GM18498 (cell line): ENCODE measurements around the gene MARF1.
"Not testable (repeated sequence)": the region's sequence is repeated elsewhere in the genome, so short reads cannot be mapped to it uniquely, and the experiment has no call there.

Source experiments
- ATAC-seq: cut with Tn5 transposase; IDR thresholded peaks from one replicate; pipeline ENCODE4 v1.9.1; 2021; ENCODE audit warnings: mild to moderate bottlenecking, moderate library complexity; ENCODE audit not compliant: unreplicated experiment

MARF1 gene

GRCh38 chr16:15654591-15654990 lies 11.6 kb upstream of the MARF1 start:
- no peak for ATAC-seq

GRCh38 chr16:15653227-15653626 lies 10.3 kb upstream of the MARF1 start:
- ATAC-seq, result no peak

GRCh38 chr16:15652293-15653001 lies 9.5 kb upstream of the MARF1 start:
- ATAC-seq, result no peak

- peak; percentile 30 for ATAC-seq
Observed at GRCh38 chr16:15650698-15651171, 7.8 kb upstream of the MARF1 start.

GRCh38 chr16:15650019-15650697 lies 7.2 kb upstream of the MARF1 start, which contains the start of gene NDE1:
TSS of gene NDE1 (plus strand) at chr16:15650245. CDS start at chr16:15664779, 14,534 bp downstream.
- peak; percentile 87 for ATAC-seq

GRCh38 chr16:15649727-15650018 lies 6.7 kb upstream of the MARF1 start:
- no peak for ATAC-seq

- ATAC-seq, result not testable (repeated sequence)
Observed at GRCh38 chr16:15649311-15649710, 6.4 kb upstream of the MARF1 start.

- ATAC-seq, result no peak
Observed at GRCh38 chr16:15648135-15648730, 5.3 kb upstream of the MARF1 start.

- ATAC-seq, result no peak
Observed at GRCh38 chr16:15647294-15648014, 4.5 kb upstream of the MARF1 start.

GRCh38 chr16:15646557-15647293 lies 3.8 kb upstream of the MARF1 start:
- ATAC-seq, result not testable (repeated sequence)

GRCh38 chr16:15644962-15645465 lies 2.1 kb upstream of the MARF1 start:
- not testable (repeated sequence) for ATAC-seq

GRCh38 chr16:15644267-15644961 lies 1.5 kb upstream of the MARF1 start:
- no peak for ATAC-seq

GRCh38 chr16:15643946-15644250 lies 944 bp upstream of the MARF1 start:
- ATAC-seq, result no peak

GRCh38 chr16:15642557-15643047 lies 352 bp downstream of the MARF1 start:
- ATAC-seq, result peak; percentile 73

- ATAC-seq, result no peak
Observed at GRCh38 chr16:15641753-15642556, 999 bp downstream of the MARF1 start.

GRCh38 chr16:15640966-15641365 lies 2.0 kb downstream of the MARF1 start:
- no peak for ATAC-seq

GRCh38 chr16:15639061-15639568 lies 3.8 kb downstream of the MARF1 start:
- ATAC-seq, result no peak

- ATAC-seq, result no peak
Observed at GRCh38 chr16:15636392-15636873, 6.5 kb downstream of the MARF1 start.

GRCh38 chr16:15635926-15636325 lies 7.0 kb downstream of the MARF1 start:
- ATAC-seq, result no peak
